Osteocyte (in vitro differentiated cells): ENCODE results near the gene GGA2. TPM values are rescaled to one million over a fixed set of nuclear protein-coding genes. Genes with fewer than 3 reads are reported as not detected.
"Not testable (repeated sequence)": the region's sequence is repeated elsewhere in the genome, so short reads cannot be mapped to it uniquely, and the experiment has no call there.

Experiments used
- DNase-seq: peaks from one replicate; pipeline ENCODE4 v3.0.0; 2021; ENCODE audit warnings: mixed read lengths; ENCODE audit not compliant: unreplicated experiment; ENCODE audit errors: extremely low spot score
- H3K27ac Mint-ChIP-seq: one replicate; pipeline ENCODE4 v1.8.0; 2021; ENCODE audit warnings: mild to moderate bottlenecking, mixed read lengths; ENCODE audit not compliant: unreplicated experiment
- H3K27me3 Mint-ChIP-seq: one replicate; pipeline ENCODE4 v1.8.0; 2021; ENCODE audit warnings: mixed read lengths; ENCODE audit not compliant: unreplicated experiment
- H3K36me3 Mint-ChIP-seq: one replicate; pipeline ENCODE4 v1.8.0; 2021; ENCODE audit warnings: mixed read lengths; ENCODE audit not compliant: unreplicated experiment
- H3K4me1 Mint-ChIP-seq: one replicate; pipeline ENCODE4 v1.8.0; 2021; ENCODE audit warnings: mixed read lengths; ENCODE audit not compliant: unreplicated experiment
- H3K4me3 Mint-ChIP-seq: one replicate; pipeline ENCODE4 v1.8.0; 2021; ENCODE audit warnings: mild to moderate bottlenecking, moderate library complexity, mixed read lengths; ENCODE audit not compliant: unreplicated experiment
- H3K9me3 Mint-ChIP-seq: one replicate; pipeline ENCODE4 v1.8.0; 2021; ENCODE audit warnings: mixed read lengths; ENCODE audit not compliant: unreplicated experiment
- total RNA-seq: library from RNA; stranded (reverse); gene quantifications from 2 replicates; pipeline ENCODE4 v1.2.1, GENCODE V29; 2021
- TF ChIP-seq, protein P1 (sequence below): fragments of 200-600 bp; sonication (generic); IDR thresholded peaks from 2 replicates; pipeline ENCODE4 v1.5.0; 2021; ENCODE audit warnings: antibody characterized with exemption, mild to moderate bottlenecking, moderate library complexity

The GGA2 gene
- total RNA-seq, 1 donor from 2014 or later: 59.7 TPM

DNA sequence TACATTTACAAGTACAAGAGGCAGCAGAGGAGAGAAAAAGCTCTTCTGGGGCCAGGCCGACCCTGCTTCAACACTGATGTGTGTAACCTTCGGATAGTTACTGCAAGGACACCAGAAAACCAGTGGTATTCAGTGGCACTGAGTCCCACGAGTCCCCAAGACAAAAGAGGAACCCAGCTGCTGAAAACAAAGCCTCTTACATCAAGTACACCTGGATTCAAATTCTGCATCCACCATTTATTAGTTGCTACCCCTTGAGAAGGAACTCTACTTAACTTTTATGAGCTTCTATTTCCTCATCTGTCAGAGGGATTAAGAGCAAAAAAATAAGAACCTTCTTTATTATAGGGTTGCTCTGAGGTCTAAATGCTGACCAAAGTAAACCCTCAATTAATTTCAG lies 44.2 kb upstream of the GGA2 start:
- no peak for DNase-seq
- H3K27ac Mint-ChIP-seq: no peak overlapping the region
- H3K4me3 Mint-ChIP-seq: no peak overlapping the region
- H3K27me3 Mint-ChIP-seq: no peaks in the 10 kb centered on the region
- peaks cover 21% of the 10 kb centered on the region for H3K36me3 Mint-ChIP-seq
- no peaks in the 10 kb centered on the region for H3K9me3 Mint-ChIP-seq
- H3K4me1 Mint-ChIP-seq: peaks cover 21% of the 10 kb centered on the region
- TF ChIP-seq, protein P1, sequence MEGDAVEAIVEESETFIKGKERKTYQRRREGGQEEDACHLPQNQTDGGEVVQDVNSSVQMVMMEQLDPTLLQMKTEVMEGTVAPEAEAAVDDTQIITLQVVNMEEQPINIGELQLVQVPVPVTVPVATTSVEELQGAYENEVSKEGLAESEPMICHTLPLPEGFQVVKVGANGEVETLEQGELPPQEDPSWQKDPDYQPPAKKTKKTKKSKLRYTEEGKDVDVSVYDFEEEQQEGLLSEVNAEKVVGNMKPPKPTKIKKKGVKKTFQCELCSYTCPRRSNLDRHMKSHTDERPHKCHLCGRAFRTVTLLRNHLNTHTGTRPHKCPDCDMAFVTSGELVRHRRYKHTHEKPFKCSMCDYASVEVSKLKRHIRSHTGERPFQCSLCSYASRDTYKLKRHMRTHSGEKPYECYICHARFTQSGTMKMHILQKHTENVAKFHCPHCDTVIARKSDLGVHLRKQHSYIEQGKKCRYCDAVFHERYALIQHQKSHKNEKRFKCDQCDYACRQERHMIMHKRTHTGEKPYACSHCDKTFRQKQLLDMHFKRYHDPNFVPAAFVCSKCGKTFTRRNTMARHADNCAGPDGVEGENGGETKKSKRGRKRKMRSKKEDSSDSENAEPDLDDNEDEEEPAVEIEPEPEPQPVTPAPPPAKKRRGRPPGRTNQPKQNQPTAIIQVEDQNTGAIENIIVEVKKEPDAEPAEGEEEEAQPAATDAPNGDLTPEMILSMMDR: no peak

GRCh38 chr16:23552161-23552560 lies 41.9 kb upstream of the GGA2 start:
- Mint-ChIP-seq H3K9me3 (no peaks in the 10 kb centered on the region), H3K36me3 (peaks cover 23% of the 10 kb centered on the region), H3K4me3 (no peak overlapping the region), H3K27ac (no peak overlapping the region), H3K27me3 (no peaks in the 10 kb centered on the region), H3K4me1 (peaks cover 12% of the 10 kb centered on the region)
- TF ChIP-seq, protein P1: no peak
- DNase-seq: no peak

DNA sequence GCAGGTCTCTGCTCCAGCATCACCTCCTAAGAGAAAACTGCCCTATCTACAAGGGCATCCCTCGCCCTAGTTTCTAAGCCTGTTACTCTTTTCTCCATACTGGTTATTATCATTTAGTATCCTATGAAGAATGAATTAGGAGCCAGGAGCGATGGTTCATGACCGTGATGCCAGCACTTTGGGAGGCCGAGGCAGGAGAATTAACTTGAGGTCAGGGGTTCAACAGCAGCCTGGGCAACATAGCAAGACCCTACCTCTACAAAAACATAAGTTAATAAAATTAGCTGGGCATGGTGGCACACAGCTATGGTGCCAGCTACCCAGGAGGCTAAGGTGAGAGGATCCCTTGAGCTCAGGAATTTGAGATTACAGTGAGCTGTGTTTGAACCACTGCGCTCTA lies 39.6 kb upstream of the GGA2 start:
- TF ChIP-seq, protein P1: no peak
- Mint-ChIP-seq H3K4me3 (no peak overlapping the region), H3K27ac (no peak overlapping the region), H3K36me3 (peaks cover 28% of the 10 kb centered on the region), H3K4me1 (no peaks in the 10 kb centered on the region), H3K9me3 (no peaks in the 10 kb centered on the region), H3K27me3 (no peaks in the 10 kb centered on the region)
- no peak for DNase-seq

DNA sequence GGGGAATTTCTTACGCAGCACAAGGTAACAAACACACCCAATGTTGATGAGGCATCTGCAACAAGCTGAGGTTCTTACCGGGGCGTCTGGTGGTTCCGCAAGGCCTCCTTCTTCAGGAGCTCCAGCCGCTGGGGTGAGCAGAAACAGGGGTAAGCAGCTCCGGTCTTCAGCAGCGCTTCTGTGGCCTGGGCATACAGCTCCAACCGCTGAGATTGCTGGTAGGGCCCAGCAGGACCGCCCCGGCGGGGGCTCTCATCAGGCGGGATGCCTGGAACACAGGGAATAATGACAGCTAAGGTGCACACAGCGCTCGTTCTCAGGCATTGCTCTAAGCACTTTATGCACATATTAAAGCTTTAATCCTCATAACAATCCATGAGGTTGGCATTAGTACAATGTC lies 34.1 kb upstream of the GGA2 start:
- no peak for DNase-seq
- Mint-ChIP-seq H3K36me3 (peaks cover 22% of the 10 kb centered on the region), H3K27ac (no peak overlapping the region), H3K4me3 (no peak overlapping the region), H3K4me1 (no peaks in the 10 kb centered on the region), H3K9me3 (no peaks in the 10 kb centered on the region), H3K27me3 (no peaks in the 10 kb centered on the region)
- TF ChIP-seq, protein P1: no peak

GRCh38 chr16:23540817-23541178 lies 30.5 kb upstream of the GGA2 start:
- H3K36me3 Mint-ChIP-seq: peaks cover 19% of the 10 kb centered on the region
- H3K9me3 Mint-ChIP-seq, DNase-seq, H3K4me1 Mint-ChIP-seq, H3K27me3 Mint-ChIP-seq, H3K27ac Mint-ChIP-seq, H3K4me3 Mint-ChIP-seq: not testable (repeated sequence)
